Stimulated activated naive CD8-positive, alpha-beta T cell treated with anti-CD3 and anti-CD28 coated beads, Interleukin-15, Interleukin-2, amounts not matched to agents 100 ng/mL and 50 ng/mL, for 24 hours (primary cell): ENCODE measurements around the gene EFCAB12.
A peak's percentile ranks its signal among the peaks of the same experiment; 100 is the strongest.

Experiments
- H3K27ac Mint-ChIP-seq: one replicate; pipeline ENCODE4 v1.8.0; 2021; ENCODE audit warnings: mild to moderate bottlenecking, mixed read lengths
- H3K27me3 Mint-ChIP-seq: one replicate; pipeline ENCODE4 v1.8.0; 2021; ENCODE audit warnings: mixed read lengths
- H3K36me3 Mint-ChIP-seq: one replicate; pipeline ENCODE4 v1.8.0; 2021; ENCODE audit warnings: low read depth, mixed read lengths
- H3K4me1 Mint-ChIP-seq: one replicate; pipeline ENCODE4 v1.8.0; 2021; ENCODE audit warnings: low read depth, mixed read lengths
- H3K4me3 Mint-ChIP-seq: one replicate; pipeline ENCODE4 v1.8.0; 2021; ENCODE audit warnings: mild to moderate bottlenecking, mixed read lengths
- H3K9me3 Mint-ChIP-seq: one replicate; pipeline ENCODE4 v1.8.0; 2021; ENCODE audit warnings: mixed read lengths

The EFCAB12 gene

DNA sequence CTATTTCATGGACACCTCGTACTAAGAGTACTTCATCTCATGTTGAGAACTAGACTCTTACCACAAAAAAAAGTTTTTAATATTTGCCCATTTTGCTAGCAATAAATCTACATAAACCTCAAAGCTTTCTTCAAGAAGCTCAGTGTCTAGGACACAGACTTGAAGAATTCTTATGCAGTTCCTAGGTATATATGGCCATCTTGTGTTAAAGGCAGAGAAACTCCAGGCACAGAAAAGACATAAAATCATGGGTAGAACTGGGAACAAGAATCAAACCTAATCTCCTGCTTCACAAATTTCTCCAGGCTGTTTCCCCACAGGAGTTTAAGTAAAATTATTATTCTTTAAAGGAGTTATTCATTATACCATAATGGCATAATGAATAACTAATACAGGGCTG lies 6.9 kb upstream of the EFCAB12 start:
- Mint-ChIP-seq H3K9me3 (no peaks in the 10 kb centered on the region), H3K27ac (peak overlapping the region; percentile 47), H3K4me1 (peaks cover 62% of the 10 kb centered on the region), H3K27me3 (no peaks in the 10 kb centered on the region), H3K4me3 (peak overlapping the region; percentile 58), H3K36me3 (peaks cover 73% of the 10 kb centered on the region)

DNA sequence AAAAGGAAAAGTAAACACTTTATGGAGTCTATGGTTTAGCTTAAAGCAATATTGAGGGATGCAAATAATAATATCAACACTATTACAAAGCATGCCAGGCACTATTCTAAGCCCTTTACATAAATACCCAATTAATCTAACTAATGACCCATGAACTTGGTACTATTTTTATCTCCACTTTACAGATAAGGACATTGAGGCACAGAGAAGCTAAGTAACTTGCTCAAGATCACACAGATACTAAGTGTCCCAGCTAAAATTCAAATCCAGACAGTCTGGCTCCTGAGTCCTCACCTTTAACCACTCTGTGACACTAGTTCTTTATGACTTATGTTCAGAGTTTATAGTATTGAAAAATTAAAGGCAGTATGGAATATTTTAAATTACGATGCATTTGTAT lies 5.7 kb upstream of the EFCAB12 start:
- H3K27me3 Mint-ChIP-seq, result no peaks in the 10 kb centered on the region
- H3K27ac Mint-ChIP-seq, result no peak overlapping the region
- no peaks in the 10 kb centered on the region for H3K9me3 Mint-ChIP-seq
- peaks cover 81% of the 10 kb centered on the region for H3K36me3 Mint-ChIP-seq
- no peak overlapping the region for H3K4me3 Mint-ChIP-seq
- H3K4me1 Mint-ChIP-seq, result peaks cover 63% of the 10 kb centered on the region

DNA sequence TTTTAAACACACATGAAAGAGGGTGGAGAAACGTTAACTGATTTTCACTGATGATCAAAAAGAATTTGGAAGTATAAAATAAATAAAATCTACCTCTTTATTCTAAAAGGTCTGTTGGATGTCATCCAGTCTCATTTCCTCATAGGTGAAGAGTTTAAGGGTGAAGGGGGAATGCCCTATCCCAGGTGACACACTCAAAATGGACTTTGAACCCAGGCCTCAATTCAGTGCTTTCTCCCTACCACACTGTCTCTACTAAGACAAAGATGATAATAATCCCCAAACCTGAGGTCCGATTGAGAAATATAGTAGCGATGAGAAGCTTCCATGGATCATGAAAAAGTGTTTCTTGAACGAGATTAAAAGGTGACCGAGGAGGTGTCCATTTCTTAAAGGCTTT lies 5.1 kb upstream of the EFCAB12 start:
- H3K27me3 Mint-ChIP-seq, result no peaks in the 10 kb centered on the region
- H3K9me3 Mint-ChIP-seq, result no peaks in the 10 kb centered on the region
- H3K36me3 Mint-ChIP-seq, result peaks cover 86% of the 10 kb centered on the region
- no peak overlapping the region for H3K27ac Mint-ChIP-seq
- H3K4me1 Mint-ChIP-seq, result peaks cover 68% of the 10 kb centered on the region
- H3K4me3 Mint-ChIP-seq, result no peak overlapping the region

DNA sequence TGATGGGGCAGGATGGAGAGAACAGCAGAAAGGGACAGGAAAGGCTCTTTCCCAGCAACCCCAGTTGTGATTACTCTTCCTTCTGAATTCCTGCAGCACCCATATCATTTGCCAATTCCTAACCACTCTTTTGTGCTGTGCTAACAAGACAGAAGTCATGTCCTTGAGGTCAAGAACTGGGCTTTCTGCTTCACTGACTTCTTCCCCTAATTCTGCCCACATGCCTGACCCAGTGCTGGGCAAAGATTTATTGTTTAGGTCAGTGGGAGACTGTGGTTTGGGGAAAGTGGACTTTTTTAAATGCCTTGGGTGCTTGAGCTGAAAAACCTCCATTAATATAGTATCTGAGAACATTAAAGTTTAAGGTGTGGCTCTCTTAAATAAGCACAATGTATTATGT lies 4.2 kb upstream of the EFCAB12 start:
- H3K27ac Mint-ChIP-seq, result no peak overlapping the region
- no peaks in the 10 kb centered on the region for H3K9me3 Mint-ChIP-seq
- H3K4me3 Mint-ChIP-seq, result no peak overlapping the region
- H3K27me3 Mint-ChIP-seq, result no peaks in the 10 kb centered on the region
- H3K4me1 Mint-ChIP-seq, result peaks cover 68% of the 10 kb centered on the region
- H3K36me3 Mint-ChIP-seq, result peaks cover 77% of the 10 kb centered on the region

DNA sequence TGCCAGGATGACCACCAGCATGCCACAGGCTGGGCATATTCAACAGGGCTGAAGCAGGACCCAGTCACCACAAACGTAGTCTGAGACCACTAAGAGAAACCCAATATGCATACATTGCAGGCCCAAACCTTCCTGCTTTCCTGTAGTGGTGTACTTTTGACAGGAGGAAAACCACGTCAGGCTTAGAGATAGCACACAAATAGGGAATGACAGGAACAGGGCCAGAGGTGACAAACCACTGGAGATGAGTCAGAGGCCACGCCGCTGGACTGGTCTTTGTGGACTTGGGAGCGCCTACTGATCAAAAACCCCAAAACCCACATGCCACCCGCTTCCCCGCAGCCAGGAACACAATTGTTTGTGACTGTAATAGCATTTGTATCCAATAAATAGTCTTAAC lies 3.6 kb upstream of the EFCAB12 start:
- Mint-ChIP-seq H3K9me3 (no peaks in the 10 kb centered on the region), H3K27me3 (no peaks in the 10 kb centered on the region), H3K36me3 (peaks cover 73% of the 10 kb centered on the region), H3K4me1 (peaks cover 65% of the 10 kb centered on the region), H3K4me3 (no peak overlapping the region), H3K27ac (no peak overlapping the region)

DNA sequence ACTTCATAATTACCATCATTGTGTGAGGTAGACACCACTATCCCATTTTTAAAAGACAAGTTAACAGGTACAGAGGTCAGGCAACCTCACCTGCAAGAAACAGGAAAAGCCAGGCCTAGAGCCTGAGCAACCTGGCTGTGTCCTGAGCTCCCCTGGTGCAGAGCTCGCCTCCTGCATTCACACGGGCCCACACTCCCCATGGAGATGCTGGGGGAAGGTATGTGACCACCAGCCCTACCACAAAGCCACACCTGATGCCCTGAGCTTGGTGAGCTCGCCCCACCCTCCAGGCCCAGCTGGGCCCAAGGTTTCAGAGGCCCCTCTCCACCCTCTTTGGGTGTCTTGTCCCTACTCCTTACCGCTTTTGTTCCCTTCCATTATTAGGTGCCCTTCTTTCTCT lies 1.2 kb upstream of the EFCAB12 start:
- Mint-ChIP-seq H3K4me3 (peak overlapping the region; percentile 74), H3K27me3 (no peaks in the 10 kb centered on the region), H3K36me3 (peaks cover 49% of the 10 kb centered on the region), H3K4me1 (peaks cover 50% of the 10 kb centered on the region), H3K9me3 (no peaks in the 10 kb centered on the region), H3K27ac (peak overlapping the region; percentile 86)

DNA sequence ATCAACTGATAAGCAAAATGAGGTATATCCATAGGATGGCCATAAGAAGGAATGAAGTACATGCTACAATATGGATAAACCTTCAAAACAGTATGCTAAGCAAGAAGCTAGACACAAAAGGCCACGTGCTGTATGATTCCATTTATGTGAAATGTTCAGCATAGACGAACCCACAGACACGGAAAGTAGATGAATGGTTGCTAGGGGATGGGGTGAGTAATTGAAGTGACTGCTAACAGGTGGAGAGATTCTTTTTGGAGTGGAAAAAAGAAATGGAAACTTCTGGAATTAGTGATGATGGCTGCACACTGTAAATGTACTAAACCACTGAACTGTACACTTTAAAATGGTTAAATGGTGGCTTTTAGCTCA lies 630 bp upstream of the EFCAB12 start:
- peak overlapping the region; percentile 86 for H3K27ac Mint-ChIP-seq

DNA sequence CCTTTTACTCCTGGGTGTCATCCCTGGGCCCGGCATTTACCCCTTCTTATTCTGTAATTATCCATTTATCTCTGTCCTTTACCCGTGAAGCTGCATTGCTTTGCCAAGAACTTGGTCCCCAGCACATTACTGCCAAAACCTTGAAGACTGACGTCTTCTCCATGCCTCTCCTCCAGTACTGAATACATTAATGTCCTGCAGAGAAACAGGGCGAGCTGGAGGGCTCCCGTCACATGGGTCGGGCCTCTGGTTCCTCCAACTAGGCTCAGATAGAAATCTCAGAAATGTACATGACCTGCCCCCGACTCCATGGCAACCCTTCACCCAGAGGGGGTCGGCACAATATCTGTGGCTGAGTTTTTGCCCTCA lies 445 bp downstream of the EFCAB12 start:
- peak overlapping the region; percentile 74 for H3K4me3 Mint-ChIP-seq

More for the DNA sequence above, 630 bp upstream of the EFCAB12 start:
- Mint-ChIP-seq H3K36me3 (peaks cover 43% of the 10 kb centered on the region), H3K4me3 (peak overlapping the region; percentile 74), H3K4me1 (peaks cover 51% of the 10 kb centered on the region), H3K9me3 (no peaks in the 10 kb centered on the region), H3K27me3 (no peaks in the 10 kb centered on the region)

DNA sequence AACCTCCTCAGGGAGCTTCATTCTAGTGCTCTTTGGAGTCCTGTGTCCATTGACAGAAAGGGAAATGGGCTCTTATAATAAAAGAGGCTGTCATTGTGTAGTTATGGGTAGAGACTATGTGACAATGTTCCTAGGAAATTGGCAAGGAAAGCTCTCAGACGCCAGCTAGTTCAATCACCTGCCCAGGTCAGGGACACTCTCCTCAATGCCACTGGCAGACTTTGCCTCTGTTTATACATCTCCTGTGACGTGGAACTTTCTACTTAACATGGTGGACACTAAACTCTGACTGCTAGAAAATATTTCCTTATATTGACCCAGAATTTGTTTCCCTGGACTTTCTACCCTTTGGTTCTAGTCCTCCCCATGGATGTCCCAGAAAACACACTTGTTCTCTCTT lies 2.8 kb downstream of the EFCAB12 start:
- H3K27ac Mint-ChIP-seq, result no peak overlapping the region
- H3K4me1 Mint-ChIP-seq, result peaks cover 45% of the 10 kb centered on the region
- H3K36me3 Mint-ChIP-seq, result peaks cover 15% of the 10 kb centered on the region

More for the DNA sequence above, 445 bp downstream of the EFCAB12 start:
- Mint-ChIP-seq H3K4me1 (peaks cover 48% of the 10 kb centered on the region), H3K27ac (peak overlapping the region; percentile 49), H3K9me3 (no peaks in the 10 kb centered on the region), H3K27me3 (no peaks in the 10 kb centered on the region), H3K36me3 (peaks cover 34% of the 10 kb centered on the region)

DNA sequence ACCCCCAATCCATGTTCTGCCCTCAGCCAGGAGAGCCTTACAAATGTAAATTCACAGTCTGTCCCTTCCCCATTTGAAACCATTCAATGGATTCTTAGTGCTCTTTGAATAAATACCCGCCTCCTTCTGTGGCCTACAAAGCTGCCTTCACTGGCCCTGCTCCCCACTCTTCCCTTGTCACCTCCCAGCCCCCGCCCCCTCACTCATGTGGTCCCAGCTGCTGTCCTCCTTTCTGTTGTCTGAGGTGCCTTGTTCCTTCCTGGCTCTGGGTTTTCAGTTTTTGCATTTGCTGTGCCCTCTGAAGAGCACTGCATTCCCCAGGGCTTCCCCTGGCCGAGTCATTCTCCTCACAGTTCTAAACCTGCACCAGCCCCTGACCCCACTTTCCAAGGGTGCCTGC lies 3.2 kb downstream of the EFCAB12 start:
- Mint-ChIP-seq H3K4me3 (peak overlapping the region; percentile 2), H3K27me3 (no peaks in the 10 kb centered on the region), H3K27ac (no peak overlapping the region), H3K4me1 (peaks cover 45% of the 10 kb centered on the region), H3K36me3 (peaks cover 13% of the 10 kb centered on the region), H3K9me3 (no peaks in the 10 kb centered on the region)

More for the DNA sequence above, 2.8 kb downstream of the EFCAB12 start:
- Mint-ChIP-seq H3K27me3 (no peaks in the 10 kb centered on the region), H3K4me3 (no peak overlapping the region), H3K9me3 (no peaks in the 10 kb centered on the region)

DNA sequence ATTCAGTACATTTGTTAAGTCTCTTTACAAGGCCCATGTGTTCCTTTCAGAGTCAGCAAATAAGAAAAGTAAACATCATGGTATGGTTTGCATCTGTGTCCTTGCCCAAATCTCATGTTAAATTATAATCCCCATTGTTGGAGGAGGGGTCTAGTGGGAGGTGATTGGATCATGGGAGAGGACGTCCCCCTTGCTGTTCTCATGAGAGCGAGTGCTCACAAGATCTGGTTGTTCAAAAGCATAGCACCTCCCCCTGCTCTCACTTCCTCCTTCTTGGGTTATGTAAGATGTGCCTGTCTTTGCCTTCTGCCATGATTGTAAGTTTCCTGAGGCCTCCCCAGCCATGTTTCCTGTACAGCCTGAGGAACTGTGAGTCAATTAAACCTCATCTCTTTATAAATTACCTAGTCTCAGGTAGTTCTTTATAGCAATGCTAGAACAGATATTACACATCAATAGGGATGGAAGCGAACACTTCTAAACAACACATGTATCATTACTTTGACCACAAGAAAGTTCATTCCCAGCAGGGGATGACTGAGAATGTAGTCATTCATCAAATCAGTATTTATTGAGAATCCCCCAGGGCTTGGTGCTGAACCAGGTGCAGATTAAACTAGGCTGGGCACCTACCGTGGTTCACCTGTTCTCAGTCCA lies 4.1 kb downstream of the EFCAB12 start:
- no peaks in the 10 kb centered on the region for H3K9me3 Mint-ChIP-seq
- no peaks in the 10 kb centered on the region for H3K27me3 Mint-ChIP-seq
- peaks cover 38% of the 10 kb centered on the region for H3K4me1 Mint-ChIP-seq
- no peak overlapping the region for H3K4me3 Mint-ChIP-seq
- H3K36me3 Mint-ChIP-seq, result peaks cover 6% of the 10 kb centered on the region
- peak overlapping the region; percentile 6 for H3K27ac Mint-ChIP-seq

DNA sequence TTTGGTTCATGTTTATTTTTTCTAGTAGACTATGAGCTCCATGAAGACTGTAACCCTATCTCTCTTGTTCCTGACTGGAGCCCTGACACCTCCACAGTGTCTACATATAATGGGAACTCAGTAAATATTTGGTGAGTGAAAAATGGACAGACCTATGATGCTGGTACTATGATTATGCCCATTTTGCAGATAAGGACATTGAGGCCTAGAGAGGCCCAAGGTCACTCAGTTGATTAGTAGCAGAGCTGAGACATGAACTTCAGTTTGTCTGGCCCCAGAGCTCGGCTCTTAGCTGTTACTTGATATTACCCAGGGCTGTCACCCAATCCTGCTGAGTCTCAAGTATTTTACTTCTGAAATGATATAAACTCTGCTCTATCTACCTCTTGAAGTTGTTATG lies 5.5 kb downstream of the EFCAB12 start:
- Mint-ChIP-seq H3K9me3 (no peaks in the 10 kb centered on the region), H3K36me3 (no peaks in the 10 kb centered on the region), H3K4me1 (peaks cover 23% of the 10 kb centered on the region), H3K4me3 (no peak overlapping the region), H3K27me3 (no peaks in the 10 kb centered on the region), H3K27ac (no peak overlapping the region)

DNA sequence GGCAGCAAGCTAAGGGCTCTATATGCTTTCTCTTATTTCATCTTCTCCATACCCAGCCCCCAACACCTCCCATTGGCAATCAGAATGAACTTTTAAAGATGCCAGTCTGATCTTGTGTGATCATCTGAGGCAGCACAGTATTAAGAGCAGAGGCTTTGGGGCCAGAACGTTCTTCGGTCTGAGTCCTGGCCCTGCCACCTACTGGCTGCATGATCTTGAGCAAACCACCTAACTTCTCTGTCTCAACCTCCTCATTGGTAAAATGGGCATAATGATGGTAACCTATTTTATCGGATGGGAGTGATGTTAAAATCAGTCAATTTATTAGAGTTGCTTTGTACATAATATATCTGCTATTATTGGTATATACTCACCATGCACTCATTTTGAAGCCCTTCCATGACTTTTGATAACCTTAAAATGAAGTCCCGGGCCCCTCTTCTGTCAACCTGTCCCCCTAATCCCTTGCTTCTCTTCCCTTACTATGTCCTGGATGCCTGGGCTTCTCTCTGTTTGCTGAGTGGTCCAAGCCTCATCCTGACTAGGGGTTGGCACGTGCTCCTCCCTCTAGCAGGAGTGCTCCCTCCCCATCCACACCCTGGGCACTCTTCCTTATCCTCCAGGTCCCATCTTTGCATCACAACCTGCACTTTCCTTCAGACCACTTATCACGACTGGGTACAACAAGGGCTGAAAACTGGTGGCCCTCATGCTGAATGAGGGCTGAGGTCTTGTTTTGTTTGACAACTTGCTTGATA lies 6.3 kb downstream of the EFCAB12 start:
- H3K27ac Mint-ChIP-seq, result no peak overlapping the region
- peaks cover 19% of the 10 kb centered on the region for H3K4me1 Mint-ChIP-seq
- H3K36me3 Mint-ChIP-seq, result no peaks in the 10 kb centered on the region
- H3K4me3 Mint-ChIP-seq, result no peak overlapping the region
- no peaks in the 10 kb centered on the region for H3K27me3 Mint-ChIP-seq
- H3K9me3 Mint-ChIP-seq, result no peaks in the 10 kb centered on the region

DNA sequence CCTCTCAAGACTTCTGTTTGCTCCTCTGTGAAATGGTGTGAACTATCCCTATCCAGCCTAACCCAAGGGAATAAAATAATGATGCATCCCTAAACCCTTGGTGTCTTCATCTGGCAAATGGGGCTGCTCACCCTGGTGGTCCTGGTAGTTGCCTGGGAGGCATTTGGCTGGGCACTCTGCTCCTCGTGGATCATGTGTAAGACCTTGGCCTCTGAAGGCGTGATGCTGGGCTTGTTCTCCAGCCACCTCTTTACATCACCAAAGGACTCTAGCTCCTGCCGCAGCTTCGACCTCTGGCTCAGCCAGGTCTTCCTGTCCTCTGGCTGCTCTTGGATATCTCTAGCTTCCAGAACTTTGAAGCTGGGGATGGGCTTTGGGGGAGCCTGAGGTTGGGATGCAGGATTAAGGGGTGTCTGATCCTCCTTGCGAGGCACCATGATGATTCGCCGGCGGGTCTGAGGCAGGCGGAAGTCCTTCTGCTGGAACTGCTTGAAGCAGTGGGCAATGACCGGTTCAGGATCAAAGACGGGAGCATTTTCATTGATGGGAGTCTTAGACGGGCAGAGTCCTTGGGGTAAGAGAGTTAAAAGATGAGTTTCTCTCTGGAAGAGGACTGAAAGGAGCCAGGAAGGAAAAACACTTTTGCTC lies 7.1 kb downstream of the EFCAB12 start:
- H3K27me3 Mint-ChIP-seq, result no peaks in the 10 kb centered on the region
- H3K9me3 Mint-ChIP-seq, result no peaks in the 10 kb centered on the region
- H3K4me1 Mint-ChIP-seq, result peaks cover 19% of the 10 kb centered on the region
- no peak overlapping the region for H3K4me3 Mint-ChIP-seq
- H3K27ac Mint-ChIP-seq, result no peak overlapping the region
- no peaks in the 10 kb centered on the region for H3K36me3 Mint-ChIP-seq

DNA sequence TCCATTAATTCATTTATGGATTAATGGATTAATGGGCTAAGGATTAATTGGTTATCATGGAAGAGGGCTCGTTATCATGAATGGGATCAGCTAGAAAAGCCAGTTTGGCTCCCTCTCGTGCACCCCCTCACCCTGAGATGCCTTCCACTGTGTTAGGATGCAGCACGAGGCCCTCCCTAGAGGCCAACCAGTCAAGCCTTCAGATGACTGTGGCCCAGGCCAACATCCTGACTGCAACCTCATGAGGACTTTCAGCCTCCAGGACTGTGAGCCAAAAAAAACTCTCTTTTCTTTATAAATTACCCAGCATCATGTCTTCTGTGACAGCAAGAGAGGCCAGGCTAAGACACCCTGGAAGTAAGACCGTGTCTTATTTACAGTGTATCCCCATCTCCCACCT lies 9.0 kb downstream of the EFCAB12 start:
- H3K27ac Mint-ChIP-seq, result no peak overlapping the region
- no peak overlapping the region for H3K4me3 Mint-ChIP-seq
- no peaks in the 10 kb centered on the region for H3K9me3 Mint-ChIP-seq
- peaks cover 8% of the 10 kb centered on the region for H3K4me1 Mint-ChIP-seq
- no peaks in the 10 kb centered on the region for H3K27me3 Mint-ChIP-seq
- H3K36me3 Mint-ChIP-seq, result no peaks in the 10 kb centered on the region
